A549 (cell line): Measurements from ENCODE around the gene NCOR2. TPM values are rescaled to one million over a fixed set of nuclear protein-coding genes. Genes with fewer than 3 reads are reported as not detected.
A peak's percentile ranks its signal among the peaks of the same experiment; 100 is the strongest.

Experiments used
- ATAC-seq, 2 experiments: fragments of 200-7000 bp in 1 of 2; fragments of >200 bp in 1 of 2; cut with Nextera tagmentation in 1 of 2; cut with Tn5 transposase in 1 of 2; 3 replicates each; pipeline versions ENCODE4 v1.8.0 to v1.9.1; 2018 to 2020; ENCODE audit warnings: mild to moderate bottlenecking in 1 of 2, moderate library complexity in 1 of 2
- CTCF ChIA-PET: fragments of 300-600 bp; sonication (Branson Sonifier 250); formaldehyde crosslinking; extraction: SDS; loops from one replicate; lab custom pipeline; 2021; ENCODE audit warnings: antibody characterized with exemption, inconsistent platforms; lab: Yijun Ruan, JAX
- POLR2A ChIA-PET: fragments of 350-600 bp; formaldehyde crosslinking; extraction: SDS; loops from one replicate; lab custom pipeline; 2021; ENCODE audit warnings: antibody characterized with exemption, inconsistent platforms; lab: Yijun Ruan, JAX
- DNase-seq, 2 experiments: peaks; one replicate each; pipeline versions ENCODE4 v3.0.0 to v3.0.0-alpha.2; 2011 to 2016; ENCODE audit warnings: low read depth in 1 of 2, low spot score in 1 of 2
- FAIRE-seq: peaks from 2 replicates; lab custom pipeline; 2011; peaks lifted over from hg19 to GRCh38; lab: Jason Lieb, UNC
- H3K27ac ChIP-seq, 2 experiments: fragments of >200 bp; sonication (Bioruptor Twin); formaldehyde crosslinking; 3 replicates each; pipeline ENCODE4 v1.5.1; 2016 to 2017
- H3K4me1 ChIP-seq: fragments of >200 bp; sonication (Bioruptor Twin); formaldehyde crosslinking; 3 replicates; pipeline ENCODE4 v1.6.1; 2016
- H3K4me2 ChIP-seq: fragments of >200 bp; sonication (Bioruptor Twin); formaldehyde crosslinking; 3 replicates; pipeline ENCODE4 v1.6.1; 2016
- H3K4me3 ChIP-seq: fragments of >200 bp; sonication (Bioruptor Twin); formaldehyde crosslinking; 3 replicates; pipeline ENCODE4 v1.5.1; 2016
- H3K9me3 ChIP-seq: fragments of >200 bp; sonication (Bioruptor Twin); formaldehyde crosslinking; 3 replicates; pipeline ENCODE4 v1.6.1; 2016
- BHLHE40 ChIP-seq: IDR thresholded peaks from 2 replicates; pipeline ENCODE4 v1.6.1; 2012; ENCODE audit warnings: low read depth, low read length, inconsistent platforms
- CBX8 ChIP-seq: fragments of 200-600 bp; sonication (generic); IDR thresholded peaks from 2 replicates; pipeline ENCODE4 v1.6.1; 2016
- CHD4 ChIP-seq: fragments of 200-600 bp; sonication (generic); IDR thresholded peaks from 2 replicates; pipeline ENCODE4 v1.6.1; 2016; ENCODE audit warnings: antibody characterized with exemption, mild to moderate bottlenecking, borderline replicate concordance
- EHF ChIP-seq: fragments of 250-450 bp; sonication (Bioruptor Pico); IDR thresholded peaks from 2 replicates; pipeline ENCODE4 v1.5.0; 2020; ENCODE audit warnings: mild to moderate bottlenecking
- ESRRA ChIP-seq: fragments of 150-350 bp; IDR thresholded peaks from 2 replicates; pipeline ENCODE4 v1.6.1; 2014; ENCODE audit warnings: mild to moderate bottlenecking, low read length, borderline replicate concordance
- FOSL2 ChIP-seq, 2 experiments: fragments of 450-650 bp in 1 of 2; fragments of >200 bp in 1 of 2; sonication (Bioruptor Twin) in 1 of 2; formaldehyde crosslinking; IDR thresholded peaks; 2 replicates each; pipeline versions ENCODE4 v1.5.0 to v1.6.1; 2016 to 2020; ENCODE audit warnings: mild to moderate bottlenecking in 1 of 2, moderate library complexity in 1 of 2
- HDAC2 ChIP-seq: fragments of 200-600 bp; sonication (generic); IDR thresholded peaks from 2 replicates; pipeline ENCODE4 v1.6.1; 2016
- HOXA7 ChIP-seq: fragments of 250-450 bp; sonication (Bioruptor Pico); IDR thresholded peaks from 2 replicates; pipeline ENCODE4 v1.5.0; 2020; ENCODE audit warnings: mild to moderate bottlenecking, moderate library complexity
- KDM5A ChIP-seq: fragments of 200-600 bp; sonication (generic); IDR thresholded peaks from 2 replicates; pipeline ENCODE4 v1.6.1; 2016; ENCODE audit warnings: antibody characterized with exemption, mild to moderate bottlenecking
- MYC ChIP-seq: IDR thresholded peaks from 2 replicates; pipeline ENCODE4 v1.6.1; 2012; ENCODE audit warnings: mild to moderate bottlenecking, inconsistent platforms, low read length, improper control_type of control experiment, borderline replicate concordance
- NR3C1 ChIP-seq: fragments of >200 bp; sonication (Bioruptor Twin); formaldehyde crosslinking; IDR thresholded peaks from 3 replicates; pipeline ENCODE4 v1.6.1; 2017
- PHF8 ChIP-seq: fragments of 200-600 bp; sonication (generic); IDR thresholded peaks from 2 replicates; pipeline ENCODE4 v1.6.1; 2016; ENCODE audit warnings: low read depth, mild to moderate bottlenecking, antibody characterized with exemption, moderate library complexity, borderline replicate concordance
- POLR2A ChIP-seq: IDR thresholded peaks from 2 replicates; pipeline ENCODE4 v1.6.1; 2012; ENCODE audit warnings: mild to moderate bottlenecking, low read length
- POLR2AphosphoS2 ChIP-seq: conservative IDR thresholded peaks from 2 replicates; pipeline ENCODE4 v1.6.1; 2012; ENCODE audit warnings: low read length, improper control_type of control experiment, inconsistent platforms
- RARB ChIP-seq: fragments of 250-450 bp; sonication (Bioruptor Pico); IDR thresholded peaks from 2 replicates; pipeline ENCODE4 v1.8.0; 2021; ENCODE audit warnings: mild to moderate bottlenecking, moderate library complexity
- RNF2 ChIP-seq: fragments of 200-600 bp; sonication (generic); IDR thresholded peaks from 2 replicates; pipeline ENCODE4 v1.6.1; 2016; ENCODE audit warnings: low read depth, mild to moderate bottlenecking, antibody characterized with exemption, moderate library complexity, borderline replicate concordance
- TFCP2L1 ChIP-seq: fragments of 250-450 bp; sonication (Bioruptor Pico); IDR thresholded peaks from 2 replicates; pipeline ENCODE4 v1.5.0; 2021; ENCODE audit warnings: mild to moderate bottlenecking
- TP53 ChIP-seq: fragments of 250-450 bp; sonication (Bioruptor Pico); IDR thresholded peaks from 2 replicates; pipeline ENCODE4 v1.5.0; 2021; ENCODE audit warnings: mild to moderate bottlenecking, moderate library complexity
- WGBS: methylation state at CpG from one replicate; pipeline ENCODE4 v1.1.6; 2017; ENCODE audit errors: missing lambda C conversion rate; 5-methylcytosine and 5-hydroxymethylcytosine counted together
- polyA plus RNA-seq, 4 experiments: library from polyadenylated mRNA; depleted of rRNA in 3 of 4; stranded (reverse); fragments of >200 nt; fragmentation: RNase III in 1 of 4; extraction: RNeasy Plus Mini Kit Qiagen cat#74134 plus additional on column Dnase treatment in 1 of 4; gene quantifications; 2 replicates in 3 of 4; 3 replicates in 1 of 4; pipeline ENCODE4 v1.2.3, GENCODE V29; 2011 to 2017
- TF ChIP-seq, protein P1 (sequence below): fragments of >200 bp; sonication (Bioruptor Twin); formaldehyde crosslinking; IDR thresholded peaks from 2 replicates; pipeline ENCODE4 v1.6.1; 2016
- TF ChIP-seq, protein P2 (sequence below): fragments of 150-350 bp; IDR thresholded peaks from 2 replicates; pipeline ENCODE4 v1.6.1; 2014; ENCODE audit warnings: low read depth, mild to moderate bottlenecking, low read length
- TF ChIP-seq, protein P3 (sequence below): IDR thresholded peaks from 2 replicates; pipeline ENCODE4 v1.6.1; 2012
- TF ChIP-seq, protein P4 (sequence below): IDR thresholded peaks from 2 replicates; pipeline ENCODE4 v1.6.1; 2012; ENCODE audit warnings: low read depth, borderline replicate concordance

NCOR2 gene
- polyA plus RNA-seq, 2 of the 4 experiments (the other 2 are of a cell fraction): 14.1 to 151 TPM

DNA sequence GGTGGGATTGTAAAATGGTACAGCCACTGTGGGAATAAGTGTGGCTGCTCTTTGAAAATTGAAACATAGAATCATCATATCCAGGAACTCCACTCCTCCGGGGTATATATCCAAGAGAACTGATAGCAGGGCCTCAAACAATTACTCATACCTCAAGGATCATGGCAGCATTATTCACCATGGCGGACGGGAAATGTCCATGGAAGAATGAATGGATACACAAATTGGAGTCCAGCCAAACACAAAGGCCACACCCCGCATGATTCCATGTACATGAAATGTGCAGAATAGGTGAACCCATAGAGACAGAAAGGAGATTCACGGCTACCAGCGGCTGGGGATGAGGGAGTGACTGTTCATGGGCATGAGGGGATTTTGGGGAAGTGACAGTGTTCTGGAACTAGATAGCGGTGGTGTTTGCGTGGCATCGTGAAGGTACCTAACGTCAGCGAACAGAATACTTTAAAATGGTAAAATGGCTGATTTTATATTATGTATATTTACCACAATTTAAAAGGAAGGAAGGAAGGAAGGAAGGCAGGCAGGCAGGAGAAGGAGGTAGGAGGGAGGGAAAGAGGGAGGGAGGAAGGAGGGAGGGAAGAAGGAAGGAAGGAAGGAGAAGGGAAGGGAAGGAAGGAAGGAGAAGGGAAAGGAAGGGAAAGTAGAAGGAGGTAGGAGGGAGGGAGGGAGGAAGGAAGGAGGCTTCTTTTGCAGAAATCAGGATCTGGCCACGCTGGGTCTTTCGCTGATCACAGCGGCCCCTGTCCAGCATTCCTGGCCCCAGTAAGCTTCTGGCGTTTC lies 14.1 kb upstream of the NCOR2 start:
- ChIA-PET CTCF (no interaction called here), POLR2A (no interaction called here)
- H3K4me2 ChIP-seq: no peak overlapping the region
- ATAC-seq: no peak
- no peak overlapping the region for H3K4me3 ChIP-seq
- no peak for FAIRE-seq
- no peak for TF ChIP-seq MYC
- TF ChIP-seq HOXA7 (CRISPR knock-in tag): no peak
- TF ChIP-seq POLR2AphosphoS2: no peak
- TF ChIP-seq, protein P1, sequence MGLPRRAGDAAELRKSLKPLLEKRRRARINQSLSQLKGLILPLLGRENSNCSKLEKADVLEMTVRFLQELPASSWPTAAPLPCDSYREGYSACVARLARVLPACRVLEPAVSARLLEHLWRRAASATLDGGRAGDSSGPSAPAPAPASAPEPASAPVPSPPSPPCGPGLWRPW: no peak
- no peak for TF ChIP-seq PHF8
- TF ChIP-seq NR3C1: no peak
- TF ChIP-seq ESRRA: no peak
- no peak for TF ChIP-seq TFCP2L1 (CRISPR knock-in tag)
- no peak for TF ChIP-seq CHD4
- TF ChIP-seq, protein P2, sequence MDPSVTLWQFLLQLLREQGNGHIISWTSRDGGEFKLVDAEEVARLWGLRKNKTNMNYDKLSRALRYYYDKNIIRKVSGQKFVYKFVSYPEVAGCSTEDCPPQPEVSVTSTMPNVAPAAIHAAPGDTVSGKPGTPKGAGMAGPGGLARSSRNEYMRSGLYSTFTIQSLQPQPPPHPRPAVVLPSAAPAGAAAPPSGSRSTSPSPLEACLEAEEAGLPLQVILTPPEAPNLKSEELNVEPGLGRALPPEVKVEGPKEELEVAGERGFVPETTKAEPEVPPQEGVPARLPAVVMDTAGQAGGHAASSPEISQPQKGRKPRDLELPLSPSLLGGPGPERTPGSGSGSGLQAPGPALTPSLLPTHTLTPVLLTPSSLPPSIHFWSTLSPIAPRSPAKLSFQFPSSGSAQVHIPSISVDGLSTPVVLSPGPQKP: no peak
- no peak for TF ChIP-seq POLR2A
- no peak for TF ChIP-seq EHF (CRISPR knock-in tag)
- TF ChIP-seq RARB (CRISPR knock-in tag): no peak
- no peak for TF ChIP-seq BHLHE40
- TF ChIP-seq, protein P3, sequence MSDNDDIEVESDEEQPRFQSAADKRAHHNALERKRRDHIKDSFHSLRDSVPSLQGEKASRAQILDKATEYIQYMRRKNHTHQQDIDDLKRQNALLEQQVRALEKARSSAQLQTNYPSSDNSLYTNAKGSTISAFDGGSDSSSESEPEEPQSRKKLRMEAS: no peak
- no peak for TF ChIP-seq HDAC2
- TF ChIP-seq CBX8: no peak
- no peak for TF ChIP-seq TP53
- TF ChIP-seq KDM5A: no peak
- TF ChIP-seq, protein P4, sequence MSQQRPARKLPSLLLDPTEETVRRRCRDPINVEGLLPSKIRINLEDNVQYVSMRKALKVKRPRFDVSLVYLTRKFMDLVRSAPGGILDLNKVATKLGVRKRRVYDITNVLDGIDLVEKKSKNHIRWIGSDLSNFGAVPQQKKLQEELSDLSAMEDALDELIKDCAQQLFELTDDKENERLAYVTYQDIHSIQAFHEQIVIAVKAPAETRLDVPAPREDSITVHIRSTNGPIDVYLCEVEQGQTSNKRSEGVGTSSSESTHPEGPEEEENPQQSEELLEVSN: no peak
- TF ChIP-seq, all 56 proteins: peak for 0
- WGBS: 81% methylated on average over 15 of the region's 15 CpGs
- Histone ChIP-seq H3K4me1 (0 out of 3 replicates have a peak, but pooled peaks cover under 1% of the 10 kb centered on the region), H3K27ac (peak overlapping the region in 1 of 2 experiments; percentile 19; a peak in 1 of 6 replicates), H3K9me3 (peaks cover 28% of the 10 kb centered on the region)
- DNase-seq: no peak

DNA sequence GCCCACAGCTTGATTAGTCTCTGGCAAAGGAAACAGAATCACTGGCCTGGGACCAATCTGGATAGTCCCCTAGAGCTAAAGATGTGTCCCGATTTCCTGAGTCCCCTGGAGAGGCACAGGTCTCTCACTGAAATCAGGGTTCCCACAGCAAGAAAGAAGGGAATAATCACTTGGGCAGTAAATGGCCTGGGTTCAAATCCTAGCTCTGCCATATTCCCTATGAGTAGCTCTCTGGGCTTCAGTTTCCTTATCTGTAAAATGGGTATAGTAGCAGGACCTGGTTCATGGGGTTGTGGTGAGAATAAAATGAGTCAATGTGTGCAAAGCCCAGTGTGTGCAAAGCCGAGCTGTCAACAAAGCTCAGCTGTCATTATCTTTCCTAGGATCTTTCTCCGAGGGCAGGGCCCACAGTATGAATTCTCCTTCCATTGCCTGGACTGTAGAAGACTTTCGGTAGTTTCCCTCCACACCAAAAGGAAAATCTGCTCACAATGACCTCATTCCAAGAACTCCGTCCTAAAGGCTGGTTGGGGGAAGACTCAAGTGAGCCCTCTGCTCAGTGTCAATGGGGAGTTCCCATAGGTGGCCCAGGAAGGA lies 12.6 kb upstream of the NCOR2 start:
- H3K27ac ChIP-seq: no peak overlapping the region
- POLR2A ChIA-PET: no interaction called here
- H3K4me1 ChIP-seq: no peaks in the 10 kb centered on the region
- H3K4me2 ChIP-seq: no peak overlapping the region
- 74% methylated on average over 5 of the region's 5 CpGs for WGBS
- TF ChIP-seq POLR2A: no peak
- no peak for TF ChIP-seq HOXA7 (CRISPR knock-in tag)
- TF ChIP-seq EHF (CRISPR knock-in tag): no peak
- no peak for TF ChIP-seq POLR2AphosphoS2
- no peak for TF ChIP-seq RNF2
- no peak for TF ChIP-seq CBX8
- TF ChIP-seq FOSL2 (IDR thresholded peaks at IDR 0.05): no peak
- TF ChIP-seq FOSL2 (CRISPR knock-in tag; IDR thresholded peaks at IDR 0.05): no peak
- TF ChIP-seq, all 56 proteins: peak for 0
- no peak overlapping the region for H3K4me3 ChIP-seq
- DNase-seq (no peak), FAIRE-seq (no peak), ATAC-seq (no peak)
- CTCF ChIA-PET: interaction anchor here (0.7 to 2.1 kb wide), 6 partner anchors 9 to 187 kb away, joined by 3 to 7 read pairs (median 3); no protein-coding TSS in a partner anchor
- peaks cover 32% of the 10 kb centered on the region for H3K9me3 ChIP-seq
